HEK293 (cell line): Measurements from ENCODE around the gene CHRNA7.

ENCODE experiments used
- CTCF ChIA-PET: fragments of 350-600 bp; formaldehyde crosslinking; extraction: SDS; loops from one replicate; lab custom pipeline; 2021; ENCODE audit warnings: antibody characterized with exemption; lab: Yijun Ruan, JAX
- POLR2A ChIA-PET: fragments of 300-600 bp; formaldehyde crosslinking; extraction: SDS; loops from one replicate; lab custom pipeline; 2020; ENCODE audit warnings: antibody characterized with exemption, inconsistent platforms; lab: Yijun Ruan, JAX
- H3K27ac ChIP-seq: fragments of 200-500 bp; sonication (Bioruptor generic); 2 replicates; pipeline ENCODE4 v1.5.1; 2014; ENCODE audit warnings: low read depth, low read length, control low read depth, inconsistent platforms; ENCODE audit errors: extremely low read depth
- H3K36me3 ChIP-seq, 2 experiments: fragments of 200-500 bp in 1 of 2; sonication (Bioruptor generic) in 1 of 2; 1 replicate in 1 of 2; 2 replicates in 1 of 2; pipeline ENCODE4 v1.5.1; 2014 to 2017; ENCODE audit warnings: inconsistent platforms in 2 of 2, low read length in 2 of 2; ENCODE audit not compliant: control insufficient read depth in 2 of 2, insufficient read depth in 1 of 2
- H3K4me1 ChIP-seq: fragments of 200-500 bp; sonication (Bioruptor generic); 2 replicates; pipeline ENCODE4 v1.5.1; 2014; ENCODE audit warnings: mild to moderate bottlenecking, low read length, inconsistent platforms; ENCODE audit not compliant: control insufficient read depth, insufficient read depth
- H3K4me3 ChIP-seq: 2 replicates; pipeline ENCODE4 v1.5.1; 2011; ENCODE audit warnings: low read depth, mild to moderate bottlenecking, control low read depth, low read length, moderate library complexity
- H3K9me3 ChIP-seq: fragments of 200-500 bp; sonication (Bioruptor generic); 2 replicates; pipeline ENCODE4 v1.5.1; 2014; ENCODE audit warnings: low read depth, low read length, inconsistent platforms; ENCODE audit not compliant: control insufficient read depth, insufficient read depth
- GLI2 ChIP-seq: fragments of 450-650 bp; formaldehyde crosslinking; IDR thresholded peaks from 2 replicates; pipeline ENCODE4; 2017; ENCODE audit warnings: missing biosample characterization, missing genetic modification characterization, low read depth, borderline replicate concordance
- SCRT2 ChIP-seq: fragments of 450-650 bp; formaldehyde crosslinking; IDR thresholded peaks from 2 replicates; pipeline ENCODE4 v1.5.1; 2016; ENCODE audit warnings: missing biosample characterization, missing genetic modification characterization
- TSHZ1 ChIP-seq: fragments of 450-650 bp; formaldehyde crosslinking; IDR thresholded peaks from 2 replicates; pipeline ENCODE4 v1.5.1; 2016; ENCODE audit warnings: missing biosample characterization, missing genetic modification characterization, borderline replicate concordance
- ZEB2 ChIP-seq: fragments of 450-650 bp; formaldehyde crosslinking; IDR thresholded peaks from 2 replicates; pipeline ENCODE4 v1.5.1; 2016; ENCODE audit warnings: missing biosample characterization, missing genetic modification characterization
- ZNF175 ChIP-seq: fragments of 450-650 bp; formaldehyde crosslinking; IDR thresholded peaks from 2 replicates; pipeline ENCODE4 v1.5.1; 2016; ENCODE audit warnings: missing biosample characterization, missing genetic modification characterization
- ZNF239 ChIP-seq: fragments of 450-650 bp; formaldehyde crosslinking; IDR thresholded peaks from 2 replicates; pipeline ENCODE4 v1.5.1; 2016; ENCODE audit warnings: missing biosample characterization, missing genetic modification characterization
- ZNF274 ChIP-seq, 2 experiments: fragments of 200-500 bp in 1 of 2; fragments of 450-650 bp in 1 of 2; sonication (Bioruptor generic) in 1 of 2; formaldehyde crosslinking in 1 of 2; IDR thresholded peaks; 2 replicates each; pipeline versions ENCODE4 v1.5.1 to v1.6.1; 2014 to 2016; ENCODE audit warnings: borderline replicate concordance in 1 of 2, inconsistent platforms in 1 of 2, low read length in 1 of 2, missing biosample characterization in 1 of 2, missing genetic modification characterization in 1 of 2
- ZNF280C ChIP-seq: fragments of 450-650 bp; formaldehyde crosslinking; IDR thresholded peaks from 2 replicates; pipeline ENCODE4 v1.5.1; 2016; ENCODE audit warnings: missing biosample characterization, missing genetic modification characterization
- ZNF558 ChIP-seq: fragments of 450-650 bp; formaldehyde crosslinking; IDR thresholded peaks from 2 replicates; pipeline ENCODE4 v1.5.1; 2016; ENCODE audit warnings: missing biosample characterization, missing genetic modification characterization
- ZNF571 ChIP-seq: fragments of 450-650 bp; formaldehyde crosslinking; IDR thresholded peaks from 2 replicates; pipeline ENCODE4 v1.5.0; 2017; ENCODE audit warnings: missing biosample characterization, missing genetic modification characterization
- ZNF596 ChIP-seq: fragments of 450-650 bp; IDR thresholded peaks from 2 replicates; pipeline ENCODE4 v1.5.0; 2018; ENCODE audit warnings: missing biosample characterization, mild to moderate bottlenecking, missing genetic modification characterization, moderate library complexity
- ZSCAN18 ChIP-seq: fragments of 450-650 bp; formaldehyde crosslinking; IDR thresholded peaks from 2 replicates; pipeline ENCODE4 v1.5.1; 2016; ENCODE audit warnings: missing biosample characterization, missing genetic modification characterization
- ZSCAN30 ChIP-seq: fragments of 450-650 bp; IDR thresholded peaks from 2 replicates; pipeline ENCODE4 v1.5.1; 2018; ENCODE audit warnings: missing biosample characterization, mild to moderate bottlenecking, missing genetic modification characterization, moderate library complexity

The CHRNA7 gene

GRCh38 chr15:32125595-32125994 is 95.3 kb downstream of the CHRNA7 start:
- TF ChIP-seq ZNF280C (tag by site-specific recombination) (no peak), ZEB2 (no peak), ZNF239 (tag by site-specific recombination) (no peak), ZSCAN30 (tag by site-specific recombination) (no peak), TSHZ1 (tag by site-specific recombination) (no peak), ZNF274 (IDR thresholded peaks at IDR 0.05; ENCODE audit: low read length) (no peak), ZNF274 (tag by site-specific recombination; IDR thresholded peaks at IDR 0.05; ENCODE audit: borderline replicate concordance) (no peak), ZNF571 (tag by site-specific recombination) (no peak), ZNF596 (tag by site-specific recombination) (no peak), GLI2 (tag by site-specific recombination) (no peak), SCRT2 (tag by site-specific recombination) (no peak), ZSCAN18 (tag by site-specific recombination) (no peak)
- no peak overlapping the region for H3K4me3 ChIP-seq

GRCh38 chr15:32129815-32130214 is 99.5 kb downstream of the CHRNA7 start:
- no peak overlapping the region for H3K27ac ChIP-seq
- H3K9me3 ChIP-seq = no peaks in the 10 kb centered on the region
- ChIA-PET CTCF (no interaction called here), POLR2A (no interaction called here)
- no peak overlapping the region for H3K4me3 ChIP-seq
- no peaks in the 10 kb centered on the region for H3K4me1 ChIP-seq
- H3K36me3 ChIP-seq = no peaks in the 10 kb centered on the region
- TF ChIP-seq ZNF175 (tag by site-specific recombination) = no peak
- TF ChIP-seq, all 188 proteins: peak for 0

More at GRCh38 chr15:32125595-32125994, 95.3 kb downstream of the CHRNA7 start:
- H3K36me3 ChIP-seq = no peaks in the 10 kb centered on the region
- H3K27ac ChIP-seq = no peak overlapping the region
- CTCF ChIA-PET = no interaction called here
- POLR2A ChIA-PET = no interaction called here
- H3K9me3 ChIP-seq = no peaks in the 10 kb centered on the region
- no peaks in the 10 kb centered on the region for H3K4me1 ChIP-seq

- no peaks in the 10 kb centered on the region for H3K4me1 ChIP-seq
- ChIA-PET POLR2A (no interaction called here), CTCF (no interaction called here)
- H3K9me3 ChIP-seq = no peaks in the 10 kb centered on the region
- no peak overlapping the region for H3K4me3 ChIP-seq
- no peaks in the 10 kb centered on the region for H3K36me3 ChIP-seq
- TF ChIP-seq ZNF558 (tag by site-specific recombination) = peak; percentile 85; the same call in 1 of the 2 replicates
- TF ChIP-seq SCRT2 (tag by site-specific recombination) = no peak
- no peak overlapping the region for H3K27ac ChIP-seq
Observed at GRCh38 chr15:32130823-32131222, 100.5 kb downstream of the CHRNA7 start.
